ENCODE data around the gene USP6NL. TPM values are rescaled to one million over a fixed set of nuclear protein-coding genes. Genes with fewer than 3 reads are reported as not detected.

Gene USP6NL
- polyA plus RNA-seq, 4 donors, result 4.1 to 18.1 (median 6.5) TPM

GRCh38 chr10:11578802-11579255 is 32.6 kb downstream of the USP6NL start:
- H3K4me3 ChIP-seq (ENCODE audit: low read depth in 1 of 3, low read length in 3 of 3), result no peak overlapping the region
- FAIRE-seq (no peak), DNase-seq (no peak)
- H3K9me3 ChIP-seq (ENCODE audit: control insufficient read depth in 2 of 2, insufficient read depth in 1 of 2, low read depth in 1 of 2, low read length in 1 of 2), result no peaks in the 10 kb centered on the region
- H3K36me3 ChIP-seq (ENCODE audit: control insufficient read depth in 3 of 3, insufficient read depth in 2 of 3, low read depth in 1 of 3, low read length in 3 of 3), result peaks cover 0 to 15% (median 0%) of the 10 kb centered on the region in 3 donors
- no peak overlapping the region for H3K27ac ChIP-seq (ENCODE audit: low read depth in 1 of 3, low read length in 2 of 3)
- H3K27me3 ChIP-seq (ENCODE audit: control insufficient read depth in 3 of 3, insufficient read depth in 3 of 3, low read length in 3 of 3), result no peaks in the 10 kb centered on the region
- WGBS, 3 donors, result 36 to 49% (median 38%) methylated on average over 2 of the region's 2 CpGs
- peaks cover 0 to 3% (median 0%) of the 10 kb centered on the region in 3 donors for H3K4me1 ChIP-seq (ENCODE audit: control insufficient read depth in 3 of 3, insufficient read depth in 2 of 3, low read depth in 1 of 3, low read length in 2 of 3)

GRCh38 chr10:11576092-11576809 is 35.2 kb downstream of the USP6NL start:
- Histone ChIP-seq H3K4me1 (ENCODE audit: control insufficient read depth in 3 of 3, insufficient read depth in 2 of 3, low read depth in 1 of 3, low read length in 2 of 3) (peaks cover 0 to 5% (median 3%) of the 10 kb centered on the region in 3 donors), H3K27me3 (ENCODE audit: control insufficient read depth in 3 of 3, insufficient read depth in 3 of 3, low read length in 3 of 3) (no peaks in the 10 kb centered on the region), H3K4me3 (ENCODE audit: low read depth in 1 of 3, low read length in 3 of 3) (no peak overlapping the region), H3K36me3 (ENCODE audit: control insufficient read depth in 3 of 3, insufficient read depth in 2 of 3, low read depth in 1 of 3, low read length in 3 of 3) (peaks cover 0 to 6% (median 0%) of the 10 kb centered on the region in 3 donors), H3K27ac (ENCODE audit: low read depth in 1 of 3, low read length in 2 of 3) (no peak overlapping the region), H3K9me3 (ENCODE audit: control insufficient read depth in 2 of 2, insufficient read depth in 1 of 2, low read depth in 1 of 2, low read length in 1 of 2) (no peaks in the 10 kb centered on the region)
- DNase-seq (no peak), FAIRE-seq (no peak)
- 96% methylated on average over 6 of the region's 6 CpGs for WGBS, 3 donors

GRCh38 chr10:11573497-11573896 is 38.0 kb downstream of the USP6NL start:
- no peak for FAIRE-seq

GRCh38 chr10:11570751-11571150 is 40.7 kb downstream of the USP6NL start:
- 84 to 89% (median 88%) methylated on average over 4 to 5 of the region's 5 CpGs for WGBS, 3 donors
- Histone ChIP-seq H3K4me3 (ENCODE audit: low read depth in 1 of 3, low read length in 3 of 3) (no peak overlapping the region), H3K27me3 (ENCODE audit: control insufficient read depth in 3 of 3, insufficient read depth in 3 of 3, low read length in 3 of 3) (no peaks in the 10 kb centered on the region), H3K9me3 (ENCODE audit: control insufficient read depth in 2 of 2, insufficient read depth in 1 of 2, low read depth in 1 of 2, low read length in 1 of 2) (no peaks in the 10 kb centered on the region), H3K27ac (ENCODE audit: low read depth in 1 of 3, low read length in 2 of 3) (no peak overlapping the region), H3K4me1 (ENCODE audit: control insufficient read depth in 3 of 3, insufficient read depth in 2 of 3, low read depth in 1 of 3, low read length in 2 of 3) (peaks cover 0 to 5% (median 3%) of the 10 kb centered on the region in 3 donors), H3K36me3 (ENCODE audit: control insufficient read depth in 3 of 3, insufficient read depth in 2 of 3, low read depth in 1 of 3, low read length in 3 of 3) (no peaks in the 10 kb centered on the region)
- DNase-seq, result no peak
- no peak for FAIRE-seq

More at GRCh38 chr10:11573497-11573896, 38.0 kb downstream of the USP6NL start:
- DNase-seq, result no peak
- H3K9me3 ChIP-seq (ENCODE audit: control insufficient read depth in 2 of 2, insufficient read depth in 1 of 2, low read depth in 1 of 2, low read length in 1 of 2), result no peaks in the 10 kb centered on the region
- no peak overlapping the region for H3K27ac ChIP-seq (ENCODE audit: low read depth in 1 of 3, low read length in 2 of 3)
- no peak overlapping the region for H3K4me3 ChIP-seq (ENCODE audit: low read depth in 1 of 3, low read length in 3 of 3)
- 48 to 50% (median 49%) methylated on average over 3 of the region's 3 CpGs for WGBS, 3 donors
- H3K4me1 ChIP-seq (ENCODE audit: control insufficient read depth in 3 of 3, insufficient read depth in 2 of 3, low read depth in 1 of 3, low read length in 2 of 3), result peaks cover 0 to 5% (median 3%) of the 10 kb centered on the region in 3 donors
- H3K36me3 ChIP-seq (ENCODE audit: control insufficient read depth in 3 of 3, insufficient read depth in 2 of 3, low read depth in 1 of 3, low read length in 3 of 3), result peaks cover 0 to 6% (median 0%) of the 10 kb centered on the region in 3 donors
- no peaks in the 10 kb centered on the region for H3K27me3 ChIP-seq (ENCODE audit: control insufficient read depth in 3 of 3, insufficient read depth in 3 of 3, low read length in 3 of 3)

GRCh38 chr10:11569471-11569870 is 42.0 kb downstream of the USP6NL start:
- Histone ChIP-seq H3K27ac (ENCODE audit: low read depth in 1 of 3, low read length in 2 of 3) (no peak overlapping the region), H3K4me3 (ENCODE audit: low read depth in 1 of 3, low read length in 3 of 3) (no peak overlapping the region), H3K9me3 (ENCODE audit: control insufficient read depth in 2 of 2, insufficient read depth in 1 of 2, low read depth in 1 of 2, low read length in 1 of 2) (no peaks in the 10 kb centered on the region), H3K27me3 (ENCODE audit: control insufficient read depth in 3 of 3, insufficient read depth in 3 of 3, low read length in 3 of 3) (no peaks in the 10 kb centered on the region), H3K36me3 (ENCODE audit: control insufficient read depth in 3 of 3, insufficient read depth in 2 of 3, low read depth in 1 of 3, low read length in 3 of 3) (no peaks in the 10 kb centered on the region), H3K4me1 (ENCODE audit: control insufficient read depth in 3 of 3, insufficient read depth in 2 of 3, low read depth in 1 of 3, low read length in 2 of 3) (peaks cover 0 to 5% (median 0%) of the 10 kb centered on the region in 3 donors)
- 84 to 92% (median 89%) methylated on average over 6 of the region's 6 CpGs for WGBS, 3 donors
- FAIRE-seq (no peak), DNase-seq (no peak)

- Histone ChIP-seq H3K27me3 (ENCODE audit: control insufficient read depth in 3 of 3, insufficient read depth in 3 of 3, low read length in 3 of 3) (no peaks in the 10 kb centered on the region), H3K27ac (ENCODE audit: low read depth in 1 of 3, low read length in 2 of 3) (no peak overlapping the region), H3K9me3 (ENCODE audit: control insufficient read depth in 2 of 2, insufficient read depth in 1 of 2, low read depth in 1 of 2, low read length in 1 of 2) (no peaks in the 10 kb centered on the region), H3K36me3 (ENCODE audit: control insufficient read depth in 3 of 3, insufficient read depth in 2 of 3, low read depth in 1 of 3, low read length in 3 of 3) (no peaks in the 10 kb centered on the region), H3K4me1 (ENCODE audit: control insufficient read depth in 3 of 3, insufficient read depth in 2 of 3, low read depth in 1 of 3, low read length in 2 of 3) (peaks cover 0 to 3% (median 0%) of the 10 kb centered on the region in 3 donors), H3K4me3 (ENCODE audit: low read depth in 1 of 3, low read length in 3 of 3) (no peak overlapping the region)
- FAIRE-seq, result no peak
- 98 to 100% (median 100%) methylated on average over 1 of the region's 1 CpG for WGBS, 3 donors
- no peak for DNase-seq
These were observed 42.9 kb downstream of the USP6NL start for GRCh38 chr10:11568578-11568977.

GRCh38 chr10:11564741-11565140 is 46.7 kb downstream of the USP6NL start:
- no peak overlapping the region for H3K4me3 ChIP-seq (ENCODE audit: low read depth in 1 of 3, low read length in 3 of 3)
- DNase-seq, result no peak
- H3K36me3 ChIP-seq (ENCODE audit: control insufficient read depth in 3 of 3, insufficient read depth in 2 of 3, low read depth in 1 of 3, low read length in 3 of 3), result peaks cover 0 to 4% (median 0%) of the 10 kb centered on the region in 3 donors
- WGBS, 3 donors, result 85 to 87% (median 86%) methylated on average over 3 of the region's 3 CpGs
- H3K9me3 ChIP-seq (ENCODE audit: control insufficient read depth in 2 of 2, insufficient read depth in 1 of 2, low read depth in 1 of 2, low read length in 1 of 2), result no peaks in the 10 kb centered on the region
- no peaks in the 10 kb centered on the region for H3K27me3 ChIP-seq (ENCODE audit: control insufficient read depth in 3 of 3, insufficient read depth in 3 of 3, low read length in 3 of 3)
- H3K27ac ChIP-seq (ENCODE audit: low read depth in 1 of 3, low read length in 2 of 3), result no peak overlapping the region
- no peak for FAIRE-seq
- H3K4me1 ChIP-seq (ENCODE audit: control insufficient read depth in 3 of 3, insufficient read depth in 2 of 3, low read depth in 1 of 3, low read length in 2 of 3), result peaks cover 0 to 6% (median 0%) of the 10 kb centered on the region in 3 donors

GRCh38 chr10:11563936-11564335 is 47.5 kb downstream of the USP6NL start:
- DNase-seq (no peak), FAIRE-seq (no peak)
- Histone ChIP-seq H3K4me3 (ENCODE audit: low read depth in 1 of 3, low read length in 3 of 3) (no peak overlapping the region), H3K4me1 (ENCODE audit: control insufficient read depth in 3 of 3, insufficient read depth in 2 of 3, low read depth in 1 of 3, low read length in 2 of 3) (peaks cover 0 to 8% (median 0%) of the 10 kb centered on the region in 3 donors), H3K36me3 (ENCODE audit: control insufficient read depth in 3 of 3, insufficient read depth in 2 of 3, low read depth in 1 of 3, low read length in 3 of 3) (peaks cover 0 to 4% (median 0%) of the 10 kb centered on the region in 3 donors), H3K9me3 (ENCODE audit: control insufficient read depth in 2 of 2, insufficient read depth in 1 of 2, low read depth in 1 of 2, low read length in 1 of 2) (no peaks in the 10 kb centered on the region), H3K27me3 (ENCODE audit: control insufficient read depth in 3 of 3, insufficient read depth in 3 of 3, low read length in 3 of 3) (no peaks in the 10 kb centered on the region), H3K27ac (ENCODE audit: low read depth in 1 of 3, low read length in 2 of 3) (no peak overlapping the region)
- WGBS, 3 donors, result 21 to 58% (median 46%) methylated on average over 2 of the region's 2 CpGs
